ENCODE data around the gene SLC25A21.
"Not testable (repeated sequence)": the region's sequence is repeated elsewhere in the genome, so short reads cannot be mapped to it uniquely, and the experiment has no call there.

SLC25A21 gene

GRCh38 chr14:37185670-37186069, 13.3 kb upstream of the SLC25A21 start:
- DNase-seq = no peak

DNA sequence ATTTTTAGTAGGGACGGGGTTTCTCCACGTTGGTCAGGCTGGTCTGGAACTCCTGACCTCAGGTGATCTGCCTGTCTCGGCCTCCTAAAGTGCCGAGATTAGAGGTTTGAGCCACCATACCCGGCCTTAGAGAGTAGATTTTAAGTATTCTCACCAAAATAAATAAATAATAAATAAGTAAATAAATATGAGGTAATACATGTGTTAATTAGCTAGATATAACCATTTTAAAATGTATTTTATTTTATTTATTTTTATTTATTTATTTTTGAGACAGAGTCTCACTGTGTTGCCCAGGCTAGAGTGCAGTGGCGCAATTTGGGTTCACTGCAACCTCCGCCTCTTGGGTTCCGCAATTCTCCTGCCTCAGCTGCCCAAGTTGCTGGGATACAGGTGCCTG, 12.1 kb upstream of the SLC25A21 start:
- DNase-seq = not testable (repeated sequence)

GRCh38 chr14:37181441-37181840, 9.0 kb upstream of the SLC25A21 start:
- DNase-seq = no peak

GRCh38 chr14:37180886-37181285, 8.5 kb upstream of the SLC25A21 start:
- not testable (repeated sequence) for DNase-seq

DNA sequence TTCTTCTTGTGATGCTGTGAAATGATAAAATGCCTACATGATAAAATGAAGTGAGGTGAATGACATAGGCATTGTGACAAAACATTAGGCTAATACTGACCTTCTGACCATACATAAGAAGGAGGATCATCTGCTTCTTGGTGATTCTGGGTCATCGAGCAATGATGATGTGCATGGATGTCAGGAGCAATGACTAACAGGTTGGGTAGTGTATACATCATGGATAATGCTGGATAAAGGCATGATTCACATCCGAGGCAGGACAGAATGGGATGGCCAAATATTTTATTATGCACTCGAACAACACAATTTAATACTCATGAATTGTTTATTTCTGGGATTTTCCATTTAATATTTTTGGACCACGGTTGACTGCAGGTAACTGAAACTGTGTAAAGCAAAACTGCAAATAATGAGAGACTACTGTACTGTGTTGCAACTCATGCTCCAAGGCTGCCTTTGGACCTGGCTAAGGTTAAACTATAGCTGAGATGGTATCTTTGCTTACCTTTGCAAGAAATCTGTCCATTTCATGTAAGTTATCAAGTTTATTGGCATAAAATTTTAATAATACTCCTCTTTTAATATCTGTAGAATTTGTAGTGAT, 7.6 kb upstream of the SLC25A21 start:
- no peak for DNase-seq

DNA sequence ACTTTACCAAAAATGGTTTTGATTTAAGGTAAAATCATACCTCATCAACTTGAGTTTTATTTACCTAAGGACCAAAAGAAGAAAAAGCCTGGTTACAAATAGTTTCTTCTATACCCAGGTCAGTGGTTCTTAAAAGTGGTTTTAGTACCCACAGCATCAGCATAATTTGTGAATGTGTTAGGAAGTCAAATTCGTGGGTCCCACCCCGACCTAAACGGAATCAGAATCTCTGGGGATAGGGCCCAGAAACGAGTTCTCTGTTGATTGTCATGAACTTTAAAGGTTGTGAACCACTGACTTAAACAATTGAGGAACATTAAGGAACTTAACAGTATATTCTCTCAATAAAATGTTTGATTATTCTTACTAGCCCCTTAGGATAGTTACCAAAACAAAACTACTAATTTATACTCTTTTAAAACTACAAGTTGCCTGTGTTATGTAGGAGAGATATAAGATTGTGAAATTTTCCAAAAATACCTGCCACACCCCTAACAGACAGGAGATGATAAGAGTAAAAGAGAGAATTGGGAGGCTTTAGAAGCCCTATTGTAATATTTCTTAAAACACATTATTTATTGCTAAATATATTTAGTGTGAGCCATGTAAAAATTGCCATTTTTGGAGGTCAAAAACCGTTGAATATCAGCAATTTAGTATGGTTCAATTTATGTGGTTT, 669 bp upstream of the SLC25A21 start:
- no peak for DNase-seq

DNA sequence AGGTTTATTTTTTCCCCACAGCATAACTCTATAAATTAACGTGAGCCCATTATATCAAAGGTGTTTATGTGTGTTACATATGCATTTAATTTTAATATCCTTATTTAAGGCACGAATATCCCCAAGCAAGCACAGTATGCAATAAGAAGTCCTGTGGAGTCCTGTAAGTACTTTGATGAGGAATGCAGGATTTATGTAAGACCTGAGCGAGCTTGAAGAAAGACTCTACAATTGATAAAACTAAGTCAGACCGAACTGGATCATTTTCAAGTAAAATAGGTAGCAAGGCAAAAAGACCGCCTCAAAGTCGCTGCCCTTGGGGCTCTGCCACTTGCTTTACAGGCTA, 755 bp downstream of the SLC25A21 start:
- DNase-seq = no peak

- DNase-seq = no peak
These were observed 1.4 kb downstream of the SLC25A21 start for GRCh38 chr14:37170993-37171392.

GRCh38 chr14:37170237-37170636, 2.2 kb downstream of the SLC25A21 start:
- no peak for DNase-seq

DNA sequence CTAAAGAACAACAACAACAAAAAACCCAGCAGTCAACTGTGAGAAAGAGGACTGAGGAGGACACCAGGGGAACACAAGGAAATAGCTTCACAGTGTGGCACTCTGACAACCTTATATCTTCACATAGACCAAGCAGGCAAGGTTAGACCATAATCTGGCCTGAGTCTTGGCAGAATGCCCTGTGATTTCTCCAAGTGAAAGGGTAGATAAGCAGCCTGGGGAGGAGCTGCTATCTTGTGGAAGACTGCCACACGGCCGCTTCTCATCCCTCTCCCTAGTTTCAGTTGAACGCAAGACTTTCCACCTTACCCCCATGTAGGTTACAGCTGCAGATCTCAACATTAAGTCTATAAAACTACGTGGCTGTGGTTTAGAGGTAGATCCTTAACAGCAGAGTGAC, 3.7 kb downstream of the SLC25A21 start:
- no peak for DNase-seq

GRCh38 chr14:37167151-37168047, 5.0 kb downstream of the SLC25A21 start:
- DNase-seq = no peak

DNA sequence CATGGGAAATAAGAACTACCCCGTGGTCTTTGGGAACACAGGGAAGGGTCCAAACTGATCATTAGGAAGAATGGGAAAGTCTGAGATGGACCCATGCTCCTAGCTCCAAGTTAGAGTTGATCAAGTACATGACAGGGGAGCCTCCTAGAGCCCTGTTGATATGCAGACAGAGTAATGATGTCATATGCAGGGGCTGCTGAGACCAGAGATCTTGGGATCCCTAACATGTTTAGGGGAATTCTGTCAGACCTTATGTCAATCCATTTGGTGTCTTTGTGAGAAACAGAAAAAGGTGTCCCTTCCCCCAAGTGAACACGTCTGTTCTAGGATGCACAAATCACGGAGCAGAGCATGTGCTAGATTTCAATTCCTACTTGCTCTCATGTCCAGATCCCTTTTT, 6.6 kb downstream of the SLC25A21 start:
- DNase-seq = no peak

GRCh38 chr14:37162307-37162706, 10.1 kb downstream of the SLC25A21 start:
- DNase-seq = not testable (repeated sequence)

GRCh38 chr14:37157987-37158386, 14.4 kb downstream of the SLC25A21 start:
- no peak for DNase-seq

DNA sequence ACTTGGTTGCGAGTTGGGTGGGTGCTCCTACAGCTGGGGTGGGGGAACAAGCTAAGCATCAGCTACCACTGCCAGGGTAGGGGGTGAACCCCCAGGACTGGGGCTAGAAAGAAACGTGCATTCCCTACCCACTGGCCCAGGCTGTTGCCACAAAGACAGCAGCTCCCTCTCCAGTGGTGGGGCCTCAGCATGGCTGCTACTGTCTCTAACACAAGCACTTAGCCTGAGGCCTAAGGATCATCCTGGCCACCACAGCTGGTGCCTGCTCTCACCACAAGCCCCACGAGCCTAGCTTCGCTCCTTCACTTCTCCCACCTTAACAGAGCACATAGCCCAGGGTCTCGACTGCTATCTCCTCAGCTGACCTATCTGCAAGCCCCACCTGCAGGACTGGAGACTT, 18.9 kb downstream of the SLC25A21 start:
- DNase-seq = no peak

DNA sequence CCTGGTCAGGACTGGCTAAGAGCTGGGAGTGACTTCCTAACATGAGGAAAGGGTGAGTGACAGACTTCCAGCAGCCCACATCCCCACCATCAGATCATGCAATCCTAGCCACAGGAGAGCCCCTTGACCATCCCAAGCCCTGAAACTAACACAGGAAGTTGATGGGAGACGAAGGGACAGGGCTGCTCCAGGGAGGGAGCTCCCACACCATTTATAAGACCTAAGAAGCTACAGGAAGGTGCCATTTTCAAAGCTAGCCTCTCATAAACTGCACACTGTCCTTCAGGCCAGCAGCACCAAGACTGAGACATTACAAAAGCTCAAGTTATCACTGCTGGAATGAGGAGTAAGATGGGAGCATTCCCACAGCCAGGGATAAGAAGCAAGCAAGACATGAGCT, 19.4 kb downstream of the SLC25A21 start:
- no peak for DNase-seq

DNA sequence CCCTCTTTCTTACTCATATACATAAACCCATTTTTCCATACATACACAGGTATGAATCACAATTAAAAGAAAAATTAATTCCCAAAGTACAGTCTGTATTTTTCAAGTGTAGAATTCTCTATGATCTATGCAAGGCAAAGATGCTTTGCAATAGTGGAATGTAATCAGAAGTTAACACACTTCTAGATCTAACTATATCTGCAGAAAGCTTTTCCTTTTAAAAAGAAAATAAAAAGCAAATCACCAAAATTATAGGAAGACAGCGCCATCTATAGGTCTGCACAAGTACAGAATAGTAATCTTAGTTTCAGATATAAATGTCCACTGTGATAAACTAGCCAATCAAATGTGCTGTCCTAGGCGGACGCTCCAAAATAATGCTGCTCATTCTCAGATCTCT, 22.0 kb downstream of the SLC25A21 start:
- no peak for DNase-seq

- no peak for DNase-seq
These were observed 25.0 kb downstream of the SLC25A21 start for GRCh38 chr14:37147310-37147880.

DNA sequence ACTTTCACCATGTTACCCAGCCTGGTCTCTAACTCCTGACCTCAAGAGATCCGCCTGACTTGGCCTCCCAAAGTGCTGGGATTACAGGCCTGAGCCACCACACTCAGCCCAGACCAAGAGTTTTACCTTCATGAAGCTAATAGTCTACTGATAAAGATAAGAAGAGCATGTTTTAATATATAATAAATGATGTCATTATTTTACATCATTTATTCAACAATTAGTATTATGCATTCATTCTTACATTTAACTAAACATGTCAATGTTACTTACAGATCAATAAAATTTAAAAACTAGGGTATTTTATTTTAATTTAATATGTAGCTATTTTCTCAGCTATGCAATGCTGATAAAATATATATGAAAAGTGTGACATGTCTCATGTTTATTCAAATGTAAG, 26.0 kb downstream of the SLC25A21 start:
- not testable (repeated sequence) for DNase-seq

GRCh38 chr14:37145395-37145794, 27.0 kb downstream of the SLC25A21 start:
- no peak for DNase-seq

GRCh38 chr14:37144729-37145363, 27.6 kb downstream of the SLC25A21 start:
- DNase-seq = no peak

- no peak for DNase-seq
These were observed 28.9 kb downstream of the SLC25A21 start for GRCh38 chr14:37143475-37143874.

DNA sequence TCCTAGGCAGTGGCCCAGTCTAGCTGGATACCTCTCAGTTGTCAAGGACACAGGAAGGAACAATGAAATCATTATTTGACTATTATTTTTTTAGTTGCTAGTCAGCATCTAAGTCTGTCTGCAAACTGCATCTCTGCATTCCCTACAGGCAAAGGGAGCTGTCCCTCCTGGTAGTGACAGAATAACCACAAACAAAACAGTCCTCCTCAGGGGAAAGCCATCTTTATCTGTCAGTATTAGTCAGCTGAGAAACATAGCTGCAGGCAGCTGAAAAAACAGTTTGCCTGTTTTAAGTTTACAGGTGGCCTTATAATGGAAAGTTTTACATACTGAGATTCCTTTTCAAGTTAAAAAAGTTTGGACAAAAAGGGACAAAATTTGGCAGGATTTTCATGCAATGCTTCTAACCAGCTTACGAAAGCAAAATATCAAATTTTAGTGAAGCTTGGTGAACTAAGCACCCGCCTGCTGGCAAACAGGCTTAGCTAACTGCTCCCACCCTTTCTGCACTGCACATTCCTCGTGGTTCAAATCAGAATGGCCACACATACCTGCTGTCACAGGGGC, 29.5 kb downstream of the SLC25A21 start:
- DNase-seq = no peak

Data from cerebellar nuclear complex (tissue), 1 donor.